Caki2 (cell line): ENCODE measurements around the gene FOXO4. TPM values are rescaled to one million over a fixed set of nuclear protein-coding genes. Genes with fewer than 3 reads are reported as not detected.
A peak's percentile ranks its signal among the peaks of the same experiment; 100 is the strongest.

Experiments used
- DNase-seq: peaks from one replicate; pipeline ENCODE4 v3.0.0-alpha.2; 2015; ENCODE audit warnings: low read depth
- in situ Hi-C: cut with HindIII; loops from 2 replicates; pipeline ENCODE4 v1.10.0; 2016; ENCODE audit warnings: low sequenced_read_pairs, low pct_unique_long_range_greater_than_20kb, mixed read lengths
- total RNA-seq: library from RNA; depleted of rRNA; stranded (reverse); fragments of >200 nt; shearing (Covaris generic); gene quantifications from 2 replicates; pipeline ENCODE4 v1.2.3, GENCODE V29; 2014; ENCODE audit warnings: low replicate concordance

The FOXO4 gene
- total RNA-seq, 1 experiment from 2014 or later = 0.41 TPM

DNA sequence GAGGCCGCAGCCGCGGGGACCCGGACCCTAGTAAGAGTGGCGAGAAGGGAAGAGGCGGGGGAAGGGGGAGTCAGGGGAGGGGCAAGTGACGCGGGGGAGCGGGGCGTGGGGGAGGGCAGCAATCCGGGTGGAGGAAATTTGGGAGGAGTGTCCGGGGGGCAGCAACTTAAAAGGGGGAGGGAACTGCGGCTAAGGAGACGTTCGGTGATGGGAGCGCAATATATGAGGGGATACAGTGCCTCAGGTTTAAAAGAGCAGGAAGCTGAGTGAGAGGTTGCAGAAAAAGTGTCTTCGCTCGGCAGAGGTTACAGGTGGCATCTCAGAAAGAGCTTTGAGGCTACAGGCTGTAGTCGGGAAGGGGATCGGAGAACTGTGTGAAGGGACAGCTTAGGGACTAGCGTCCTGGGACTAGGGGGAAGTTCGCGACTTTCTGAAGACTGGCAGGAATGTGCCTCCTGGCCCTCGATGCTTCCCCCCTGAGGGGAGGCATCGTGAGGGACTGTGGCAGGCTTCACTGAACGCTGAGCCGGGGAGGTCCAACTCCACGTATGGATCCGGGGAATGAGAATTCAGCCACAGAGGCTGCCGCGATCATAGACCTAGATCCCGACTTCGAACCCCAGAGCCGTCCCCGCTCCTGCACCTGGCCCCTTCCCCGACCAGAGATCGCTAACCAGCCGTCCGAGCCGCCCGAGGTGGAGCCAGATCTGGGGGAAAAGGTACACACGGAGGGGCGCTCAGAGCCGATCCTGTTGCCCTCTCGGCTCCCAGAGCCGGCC is 519 bp downstream of the FOXO4 start:
- peak; percentile 9 for DNase-seq

GRCh38 chrX:71096760-71097032 is 1.0 kb downstream of the FOXO4 start:
- in situ Hi-C loops = no loop called here
- DNase-seq = no peak

More for the DNA sequence above, 519 bp downstream of the FOXO4 start:
- in situ Hi-C loops = no loop called here

- in situ Hi-C loops = no loop called here
- DNase-seq = no peak
Observed at GRCh38 chrX:71098302-71098701, 2.7 kb downstream of the FOXO4 start.

DNA sequence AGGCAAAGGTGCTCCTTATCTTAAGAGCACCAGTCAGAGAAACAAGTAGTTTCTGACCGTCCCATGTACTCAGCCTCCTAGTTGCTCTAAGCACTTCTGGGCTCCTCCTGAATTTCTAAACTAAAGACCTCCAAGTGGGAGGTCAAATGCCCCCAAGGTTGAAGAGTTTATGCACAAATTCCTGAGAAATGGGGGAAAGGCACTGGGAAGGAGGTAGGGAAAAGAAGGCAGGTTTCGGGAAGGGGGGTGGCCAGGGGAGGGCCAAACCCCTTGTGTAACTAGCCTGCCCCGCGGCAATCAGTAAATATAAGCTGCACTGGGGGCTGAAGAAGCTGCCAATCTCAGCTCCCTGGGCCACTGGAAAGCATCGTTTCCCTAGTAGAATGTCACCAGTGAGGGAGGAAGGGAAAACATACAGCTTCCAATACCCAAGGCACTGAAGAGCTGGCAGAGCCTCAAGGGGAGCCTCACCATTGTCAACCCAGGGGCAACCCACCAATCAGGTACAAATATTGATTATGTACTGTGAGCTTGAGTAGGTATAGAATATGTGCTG is 3.4 kb downstream of the FOXO4 start:
- in situ Hi-C loops = no loop called here
- DNase-seq = no peak

GRCh38 chrX:71099736-71100135 is 4.1 kb downstream of the FOXO4 start:
- no peak for DNase-seq
- in situ Hi-C loops = no loop called here

GRCh38 chrX:71100581-71101505 is 5.2 kb downstream of the FOXO4 start:
- in situ Hi-C loops = no loop called here

DNA sequence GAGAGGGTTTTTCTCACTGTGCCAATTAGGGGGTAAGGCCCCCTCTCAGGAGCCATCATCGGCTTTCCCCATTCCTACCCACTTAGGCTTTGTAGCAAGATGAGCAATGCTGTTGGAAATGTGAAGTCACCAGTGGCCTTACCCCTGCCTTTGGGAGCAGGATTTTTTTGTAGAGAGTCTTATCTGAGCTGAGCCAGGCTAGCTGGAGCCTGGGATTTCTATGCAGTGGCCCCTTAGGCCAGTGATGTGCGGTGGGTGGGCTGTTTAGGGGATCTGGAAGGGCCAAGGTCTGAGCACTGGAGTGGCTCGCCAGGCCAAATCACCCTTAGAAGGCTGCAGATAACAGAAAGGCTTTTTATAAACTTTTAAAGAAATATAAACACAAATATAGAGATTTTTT is 6.6 kb downstream of the FOXO4 start:
- DNase-seq = no peak
- in situ Hi-C loops = no loop called here

More at GRCh38 chrX:71100581-71101505, 5.2 kb downstream of the FOXO4 start:
- no peak for DNase-seq

GRCh38 chrX:71103110-71103983 is 7.7 kb downstream of the FOXO4 start:
- in situ Hi-C loops = no loop called here
- DNase-seq = no peak

GRCh38 chrX:71105628-71106027 is 10.0 kb downstream of the FOXO4 start:
- in situ Hi-C loops = no loop called here

GRCh38 chrX:71106427-71106826 is 10.8 kb downstream of the FOXO4 start, which contains the start of gene CXorf65:
Gene CXorf65, minus strand, starts transcription at chrX:71106740. Its CDS starts 184 bp downstream, at chrX:71106556.
- in situ Hi-C loops = no loop called here
- DNase-seq = no peak

More at GRCh38 chrX:71105628-71106027, 10.0 kb downstream of the FOXO4 start:
- no peak for DNase-seq

DNA sequence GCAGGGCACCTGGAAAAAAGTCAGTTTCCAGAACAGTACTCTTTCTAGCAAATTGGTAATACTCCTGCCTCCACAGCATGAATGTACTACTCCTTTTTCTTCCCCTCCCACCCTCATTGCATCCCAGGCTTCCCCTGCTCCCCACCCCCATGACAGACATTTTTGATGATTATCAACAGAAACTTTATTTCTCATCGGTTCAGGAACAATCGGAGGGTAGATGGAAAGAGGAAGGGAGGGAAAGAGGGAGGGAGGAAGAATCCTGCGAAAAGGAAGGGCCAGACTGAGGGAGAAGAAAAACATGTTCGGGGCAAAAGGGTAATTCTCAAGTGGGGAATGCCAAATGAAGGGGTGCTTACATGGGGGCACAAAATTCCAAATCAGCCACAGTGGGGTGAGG is 11.6 kb downstream of the FOXO4 start:
- DNase-seq = no peak
- in situ Hi-C loops = no loop called here

DNA sequence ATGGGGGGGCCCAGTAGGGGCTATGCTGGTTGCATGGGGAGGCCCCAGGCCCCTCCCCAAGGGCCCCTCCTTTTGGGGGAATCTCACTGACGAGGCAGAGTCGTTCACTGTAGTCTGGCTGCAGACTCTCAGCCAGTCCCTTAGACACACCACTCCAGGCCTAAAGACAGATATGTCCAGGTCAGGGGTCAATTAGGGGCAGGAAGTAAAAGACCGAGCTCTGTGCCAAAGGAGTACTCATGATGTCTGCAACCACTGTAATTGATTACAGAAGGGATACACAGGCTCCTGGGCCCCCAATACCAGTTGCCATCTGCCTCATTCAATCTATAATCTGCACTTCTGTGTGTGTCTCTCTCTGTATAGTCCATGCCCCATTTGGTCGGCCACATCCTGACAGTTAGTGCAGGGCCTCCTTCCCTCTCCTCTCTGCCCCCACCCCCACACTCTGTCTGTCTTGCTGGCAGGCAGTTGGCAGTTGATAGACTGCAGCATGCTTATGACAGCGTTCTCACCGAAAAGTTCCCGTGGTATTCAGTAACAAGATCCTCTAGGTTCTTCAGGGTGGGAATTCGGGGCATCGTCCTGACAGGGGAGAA is 12.2 kb downstream of the FOXO4 start:
- no peak for DNase-seq
- in situ Hi-C loops = no loop called here

- DNase-seq = no peak
- in situ Hi-C loops = no loop called here
Observed at GRCh38 chrX:71109051-71109450, 13.4 kb downstream of the FOXO4 start.

GRCh38 chrX:71111141-71111843 is 15.6 kb downstream of the FOXO4 start, which contains the start of gene IL2RG:
Gene IL2RG, minus strand, starts transcription at chrX:71111577. Its CDS starts 38 bp downstream, at chrX:71111539.
- in situ Hi-C loops = no loop called here
- no peak for DNase-seq

- no peak for DNase-seq
- in situ Hi-C loops = no loop called here
Observed at GRCh38 chrX:71111921-71112431, 16.3 kb downstream of the FOXO4 start.

- DNase-seq = no peak
- in situ Hi-C loops = no loop called here
Observed at GRCh38 chrX:71117358-71117757, 21.7 kb downstream of the FOXO4 start.
